K562 (cell line): ENCODE measurements around the gene SSTR5. TPM values are rescaled to one million over a fixed set of nuclear protein-coding genes. Genes with fewer than 3 reads are reported as not detected.

ENCODE experiments used
- ATAC-seq: fragments of 200-7000 bp; cut with Tn5 transposase; 3 replicates; pipeline ENCODE4 v1.9.1; 2020; ENCODE audit warnings: moderate library complexity
- BruUV-seq: library from RNA; stranded (reverse); fragments of 400-500 nt; replicated peaks from 2 replicates; lab custom pipeline; 2021; lab: Mats Ljungman, UMichigan
- CTCF ChIA-PET: fragments of 300-600 bp; formaldehyde crosslinking; extraction: SDS; loops from one replicate; lab custom pipeline; 2021; ENCODE audit warnings: low intra/inter-chr PET ratio; lab: Yijun Ruan, JAX
- POLR2A ChIA-PET: fragments of 300-600, 350-650 bp; sonication (Branson Sonifier 250); formaldehyde crosslinking; extraction: SDS; loops from one replicate; lab custom pipeline; 2021; ENCODE audit warnings: antibody characterized with exemption, inconsistent platforms; lab: Yijun Ruan, JAX
- DNase-seq, 4 experiments: peaks; one replicate each; pipeline versions ENCODE4 v3.0.0 to v3.0.0-alpha.2; 2011 to 2018; ENCODE audit warnings: low spot score in 3 of 4, mixed read lengths in 3 of 4; ENCODE audit errors: extremely low read depth in 1 of 4
- FAIRE-seq: peaks from 2 replicates; lab custom pipeline; 2011; peaks lifted over from hg19 to GRCh38; lab: Jason Lieb, UNC
- H2AFZ ChIP-seq: 2 replicates; pipeline ENCODE4 v1.6.0; 2011; ENCODE audit warnings: low read depth, low read length, control low read depth, inconsistent platforms
- H3K27ac ChIP-seq: fragments of 200-600 bp; 3 replicates; pipeline ENCODE4 v1.8.0; 2011; ENCODE audit warnings: low read depth, mild to moderate bottlenecking, control low read depth, inconsistent platforms, low read length, moderate library complexity, mixed read lengths; ENCODE audit errors: extremely low read depth
- H3K27me3 ChIP-seq, 2 experiments: fragments of 300-600 bp in 1 of 2; 2 replicates in 1 of 2; 3 replicates in 1 of 2; pipeline versions ENCODE4 v1.6.0 to v1.8.0; 2011; ENCODE audit warnings: inconsistent platforms in 2 of 2, low read length in 2 of 2, mild to moderate bottlenecking in 1 of 2, mixed read lengths in 1 of 2, moderate library complexity in 1 of 2; ENCODE audit not compliant: control insufficient read depth in 2 of 2, insufficient read depth in 2 of 2
- H3K36me3 ChIP-seq: fragments of 300-600 bp; 3 replicates; pipeline ENCODE4 v1.8.0; 2011; ENCODE audit warnings: mild to moderate bottlenecking, low read length, inconsistent platforms; ENCODE audit not compliant: control insufficient read depth, insufficient read depth
- H3K4me1 ChIP-seq, 2 experiments: fragments of 200-600 bp in 1 of 2; replicated peaks in 1 of 2; 2 replicates in 1 of 2; 3 replicates in 1 of 2; pipeline versions ENCODE4 v1.5.1 to v1.8.0; 2011; ENCODE audit warnings: inconsistent platforms in 2 of 2, low read length in 2 of 2, mild to moderate bottlenecking in 1 of 2, mixed read lengths in 1 of 2, moderate library complexity in 1 of 2; ENCODE audit not compliant: control insufficient read depth in 2 of 2, insufficient read depth in 2 of 2
- H3K4me2 ChIP-seq: 2 replicates; pipeline ENCODE4 v1.6.1; 2011; ENCODE audit warnings: low read length, control low read depth, inconsistent platforms, mixed read lengths; ENCODE audit not compliant: insufficient read depth
- H3K4me3 ChIP-seq: fragments of 200-600 bp; sonication (generic), shearing (Covaris generic); 2 replicates; pipeline ENCODE4 v1.5.1; 2016; ENCODE audit warnings: control low read depth, inconsistent platforms
- H3K79me2 ChIP-seq: fragments of 200-600 bp; 3 replicates; pipeline ENCODE4 v1.8.0; 2011; ENCODE audit warnings: low read length, inconsistent platforms; ENCODE audit not compliant: control insufficient read depth, insufficient read depth
- H3K9ac ChIP-seq, 2 experiments: 2 replicates each; pipeline versions ENCODE4 v1.6.0 to v1.6.1; 2011; ENCODE audit warnings: low read depth in 2 of 2, low read length in 2 of 2, control low read depth in 1 of 2, inconsistent platforms in 1 of 2, mild to moderate bottlenecking in 1 of 2, mixed read lengths in 1 of 2; ENCODE audit not compliant: insufficient read depth in 1 of 2
- H3K9me1 ChIP-seq: one replicate; pipeline ENCODE4 v1.6.0; 2011; ENCODE audit warnings: inconsistent platforms, mild to moderate bottlenecking, low read length, moderate library complexity; ENCODE audit not compliant: control insufficient read depth, insufficient read depth
- H3K9me3 ChIP-seq: replicated peaks from 2 replicates; pipeline ENCODE4 v1.5.1; 2011; ENCODE audit warnings: low read depth, low read length, inconsistent platforms; ENCODE audit not compliant: control insufficient read depth, insufficient read depth
- H4K20me1 ChIP-seq: replicated peaks from 2 replicates; pipeline ENCODE4 v1.6.1; 2011; ENCODE audit warnings: low read length, inconsistent platforms, mixed read lengths; ENCODE audit not compliant: control insufficient read depth, insufficient read depth
- CBFB ChIP-seq: sonication (generic); formaldehyde crosslinking; IDR thresholded peaks from 2 replicates; pipeline ENCODE4 v1.4.0; 2020; ENCODE audit warnings: mild to moderate bottlenecking, missing genetic modification reagents
- CBX1 ChIP-seq: sonication (generic); IDR thresholded peaks from 2 replicates; pipeline ENCODE4 v1.6.1; 2016; ENCODE audit warnings: antibody characterized with exemption, low read depth, mild to moderate bottlenecking
- CXXC5 ChIP-seq: fragments of 250-450 bp; sonication (Bioruptor Pico); IDR thresholded peaks from 2 replicates; pipeline ENCODE4 v1.8.0; 2022; ENCODE audit warnings: inconsistent platforms, mild to moderate bottlenecking, moderate library complexity
- E2F6 ChIP-seq, 2 experiments: IDR thresholded peaks; 2 replicates each; pipeline ENCODE4 v1.6.1; 2011; ENCODE audit warnings: borderline replicate concordance in 1 of 2, control low read depth in 1 of 2, low read depth in 1 of 2, low read length in 1 of 2, mild to moderate bottlenecking in 1 of 2, mixed read lengths in 1 of 2, moderate library complexity in 1 of 2; ENCODE audit not compliant: insufficient read depth in 1 of 2, insufficient read length in 1 of 2, poor library complexity in 1 of 2, severe bottlenecking in 1 of 2; ENCODE audit errors: extremely low read depth in 1 of 2
- HNRNPL ChIP-seq: fragments of 200-400 bp; formaldehyde crosslinking; IDR thresholded peaks from 2 replicates; pipeline ENCODE4 v1.6.1; 2017; ENCODE audit warnings: low read depth, mild to moderate bottlenecking, low read length
- KLF6 ChIP-seq: fragments of 250-450 bp; sonication (Bioruptor Pico); IDR thresholded peaks from 2 replicates; pipeline ENCODE4 v1.4.0; 2020; ENCODE audit warnings: mild to moderate bottlenecking, moderate library complexity, borderline replicate concordance
- MGA ChIP-seq: fragments of 450-650 bp; IDR thresholded peaks from 2 replicates; pipeline ENCODE4 v1.6.1; 2016; ENCODE audit warnings: mild to moderate bottlenecking, moderate library complexity
- SRSF7 ChIP-seq: fragments of 200-400 bp; formaldehyde crosslinking; optimal IDR thresholded peaks from 2 replicates; pipeline ENCODE3; 2017; ENCODE audit warnings: mild to moderate bottlenecking, low read depth, low read length
- TRIM28 ChIP-seq: fragments of 450-650 bp; IDR thresholded peaks from 2 replicates; pipeline ENCODE4 v1.6.1; 2017
- ZBTB17 ChIP-seq: fragments of 450-650 bp; formaldehyde crosslinking; IDR thresholded peaks from 2 replicates; pipeline ENCODE4 v1.4.0; 2020; ENCODE audit warnings: mild to moderate bottlenecking
- ZNF431 ChIP-seq: sonication (generic); formaldehyde crosslinking; IDR thresholded peaks from 2 replicates; pipeline ENCODE4 v1.8.0; 2022; ENCODE audit warnings: mild to moderate bottlenecking, missing genetic modification reagents
- WGBS: fragments of 100-300 bp; shearing (Covaris generic); methylation state at CpG from one replicate; pipeline ENCODE4 v1.1.6; 2016; ENCODE audit warnings: low coverage, mixed read lengths; ENCODE audit not compliant: insufficient coverage; ENCODE audit errors: missing lambda C conversion rate; 5-methylcytosine and 5-hydroxymethylcytosine counted together
- in situ Hi-C: fragments of 300-500 bp; cut with MboI; formaldehyde crosslinking; loops from 4 replicates; pipeline ENCODE4 v1.15.0; 2018; ENCODE audit warnings: inconsistent platforms, mixed read lengths
- intact Hi-C: fragments of 100-400 bp; cut with micrococcal nuclease; formaldehyde crosslinking; loops from 2 replicates; pipeline ENCODE4 v1.14.2; 2022
- polyA plus RNA-seq, 8 experiments: library from polyadenylated mRNA; depleted of rRNA in 4 of 8; stranded (reverse) in 5 of 8; unstranded in 3 of 8; fragments of >200 nt; fragmentation: Nextera tagmentation in 2 of 8; fragmentation: Illumina TruSeq in 1 of 8; extraction: Ambion mirVana in 2 of 8; extraction: Trizol in 1 of 8; gene quantifications; 2 replicates each; pipeline versions ENCODE4 v1.2.1 to v1.2.3, GENCODE V29; 2011 to 2014; ENCODE audit warnings: inconsistent platforms in 1 of 8, missing spikeins in 1 of 8
- total RNA-seq, 7 experiments: library from RNA; depleted of rRNA in 6 of 7; stranded (reverse); fragments of >200 nt in 6 of 7; fragmentation: Illumina TruSeq in 2 of 7; extraction: Trizol in 2 of 7; gene quantifications; 2 replicates each; pipeline versions ENCODE4 v1.2.1 to v1.2.3, GENCODE V29; 2011 to 2021; ENCODE audit warnings: low replicate concordance in 1 of 7

The SSTR5 gene
- total and polyA plus RNA-seq, 9 of the 15 experiments (the other 6 are each of a cell fraction or from before 2014, with no cell fraction given) = not detected

- H3K9me1 ChIP-seq = no peaks in the 10 kb centered on the region
- DNase-seq (no peak), ATAC-seq (no peak), FAIRE-seq (no peak)
- ChIA-PET CTCF (no interaction called here), POLR2A (interaction anchor here (0.6 kb wide), 1 partner anchor 16 kb away, joined by 3 read pairs; no protein-coding TSS in a partner anchor)
- H3K9ac ChIP-seq = no peak overlapping the region
- peaks cover 0 to 31% of the 10 kb centered on the region in 2 experiments; a peak in 2 of 5 replicates for H3K4me1 ChIP-seq
- H3K79me2 ChIP-seq = no peaks in the 10 kb centered on the region
- no TSS peak for BruUV-seq
- no peaks in the 10 kb centered on the region for H3K36me3 ChIP-seq
- intact Hi-C loops (no loop called here), in situ Hi-C loops (no loop called here)
- H3K4me2 ChIP-seq = no peak overlapping the region
- peaks cover 10% of the 10 kb centered on the region; the same call in 1 of the 2 replicates for H4K20me1 ChIP-seq
- H3K9me3 ChIP-seq = no peaks in the 10 kb centered on the region
- H2AFZ ChIP-seq = no peak overlapping the region
- H3K4me3 ChIP-seq = no peak overlapping the region
- 3% methylated on average over 7 of the region's 7 CpGs for WGBS
- H3K27me3 ChIP-seq = peaks cover 10 to 56% of the 10 kb centered on the region in 2 experiments; a peak in 3 of 5 replicates
- no peak overlapping the region for H3K27ac ChIP-seq
- TF ChIP-seq E2F6 (IDR thresholded peaks at IDR 0.05; ENCODE audit: borderline replicate concordance in 1 of 2, extremely low read depth in 1 of 2, insufficient read depth in 1 of 2, insufficient read length in 1 of 2, low read depth in 1 of 2, low read length in 1 of 2, poor library complexity in 1 of 2, severe bottlenecking in 1 of 2) = no peak
- TF ChIP-seq ZBTB17 (CRISPR knock-in tag) = no peak
- TF ChIP-seq SRSF7 = no peak
- TF ChIP-seq ZNF431 (CRISPR knock-in tag) = no peak
- TF ChIP-seq CBX1 = no peak
- TF ChIP-seq HNRNPL = no peak
- no peak for TF ChIP-seq MGA
- no peak for TF ChIP-seq CBFB (CRISPR knock-in tag)
- no peak for TF ChIP-seq CXXC5 (CRISPR knock-in tag)
- TF ChIP-seq KLF6 (CRISPR knock-in tag) = no peak
- TF ChIP-seq TRIM28 = no peak
These were observed 37.5 kb upstream of the SSTR5 start for GRCh38 chr16:1035066-1035415.
